AG09319 (cell line): Measurements from ENCODE around the gene LSS.

Source experiments
- DNase-seq: peaks from one replicate; pipeline ENCODE4 v3.0.0-alpha.2; 2010; ENCODE audit warnings: low read depth; ENCODE audit errors: extremely low read depth
- TF ChIP-seq, protein P1 (sequence below): IDR thresholded peaks from 2 replicates; pipeline ENCODE4 v1.5.1; 2011; ENCODE audit warnings: low read depth, mild to moderate bottlenecking, inconsistent platforms, low read length, moderate library complexity

LSS gene

GRCh38 chr21:46222436-46223116 lies 6.0 kb downstream of the LSS start:
- DNase-seq = no peak
- TF ChIP-seq, protein P1, sequence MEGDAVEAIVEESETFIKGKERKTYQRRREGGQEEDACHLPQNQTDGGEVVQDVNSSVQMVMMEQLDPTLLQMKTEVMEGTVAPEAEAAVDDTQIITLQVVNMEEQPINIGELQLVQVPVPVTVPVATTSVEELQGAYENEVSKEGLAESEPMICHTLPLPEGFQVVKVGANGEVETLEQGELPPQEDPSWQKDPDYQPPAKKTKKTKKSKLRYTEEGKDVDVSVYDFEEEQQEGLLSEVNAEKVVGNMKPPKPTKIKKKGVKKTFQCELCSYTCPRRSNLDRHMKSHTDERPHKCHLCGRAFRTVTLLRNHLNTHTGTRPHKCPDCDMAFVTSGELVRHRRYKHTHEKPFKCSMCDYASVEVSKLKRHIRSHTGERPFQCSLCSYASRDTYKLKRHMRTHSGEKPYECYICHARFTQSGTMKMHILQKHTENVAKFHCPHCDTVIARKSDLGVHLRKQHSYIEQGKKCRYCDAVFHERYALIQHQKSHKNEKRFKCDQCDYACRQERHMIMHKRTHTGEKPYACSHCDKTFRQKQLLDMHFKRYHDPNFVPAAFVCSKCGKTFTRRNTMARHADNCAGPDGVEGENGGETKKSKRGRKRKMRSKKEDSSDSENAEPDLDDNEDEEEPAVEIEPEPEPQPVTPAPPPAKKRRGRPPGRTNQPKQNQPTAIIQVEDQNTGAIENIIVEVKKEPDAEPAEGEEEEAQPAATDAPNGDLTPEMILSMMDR = no peak

GRCh38 chr21:46221664-46222435 lies 6.7 kb downstream of the LSS start:
- TF ChIP-seq, protein P1 = no peak
- no peak for DNase-seq

- TF ChIP-seq, protein P1 = no peak
- DNase-seq = no peak
Observed at GRCh38 chr21:46220847-46221246, 7.7 kb downstream of the LSS start.

- TF ChIP-seq, protein P1 = no peak
- no peak for DNase-seq
Observed at GRCh38 chr21:46220275-46220810, 8.2 kb downstream of the LSS start.

- TF ChIP-seq, protein P1 = no peak
- no peak for DNase-seq
Observed at GRCh38 chr21:46219591-46220239, 8.9 kb downstream of the LSS start.

- no peak for DNase-seq
- TF ChIP-seq, protein P1 = no peak
Observed at GRCh38 chr21:46218906-46219590, 9.5 kb downstream of the LSS start.
